Retinal pigment epithelial cell (primary cell): ENCODE measurements around the gene ENTPD6.

ENCODE experiments used
- DNase-seq: peaks from one replicate; pipeline ENCODE4 v3.0.0-alpha.2; 2010; ENCODE audit warnings: low read depth
- H3K4me3 ChIP-seq: 2 replicates; pipeline ENCODE4 v1.5.1; 2011; ENCODE audit warnings: mild to moderate bottlenecking, low read length, control low read depth, moderate library complexity
- TF ChIP-seq, protein P1 (sequence below): conservative IDR thresholded peaks from 2 replicates; pipeline ENCODE4 v1.5.1; 2011; ENCODE audit warnings: low read depth, low read length, control low read depth, inconsistent platforms

Gene ENTPD6

DNA sequence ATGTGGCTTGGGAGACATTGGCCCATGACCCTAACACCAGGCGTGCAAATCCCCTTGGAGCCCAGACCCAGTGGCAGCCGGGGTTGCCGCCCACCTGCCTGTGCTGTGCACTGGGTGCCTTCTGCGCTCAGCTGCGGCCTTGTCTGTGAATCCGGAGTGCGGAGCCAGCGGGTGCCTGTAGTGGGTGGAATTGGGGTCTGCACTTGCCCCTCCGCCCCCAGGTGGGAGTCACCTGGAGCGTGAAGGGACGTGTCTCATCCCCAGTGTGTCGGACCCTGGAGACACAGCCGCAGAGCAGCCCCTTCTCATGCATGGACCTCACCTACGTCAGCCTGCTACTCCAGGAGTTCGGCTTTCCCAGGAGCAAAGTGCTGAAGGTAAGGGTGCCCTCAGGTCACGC, 29.4 kb downstream of the ENTPD6 start:
- no peak overlapping the region for H3K4me3 ChIP-seq
- no peak for DNase-seq
- TF ChIP-seq, protein P1, sequence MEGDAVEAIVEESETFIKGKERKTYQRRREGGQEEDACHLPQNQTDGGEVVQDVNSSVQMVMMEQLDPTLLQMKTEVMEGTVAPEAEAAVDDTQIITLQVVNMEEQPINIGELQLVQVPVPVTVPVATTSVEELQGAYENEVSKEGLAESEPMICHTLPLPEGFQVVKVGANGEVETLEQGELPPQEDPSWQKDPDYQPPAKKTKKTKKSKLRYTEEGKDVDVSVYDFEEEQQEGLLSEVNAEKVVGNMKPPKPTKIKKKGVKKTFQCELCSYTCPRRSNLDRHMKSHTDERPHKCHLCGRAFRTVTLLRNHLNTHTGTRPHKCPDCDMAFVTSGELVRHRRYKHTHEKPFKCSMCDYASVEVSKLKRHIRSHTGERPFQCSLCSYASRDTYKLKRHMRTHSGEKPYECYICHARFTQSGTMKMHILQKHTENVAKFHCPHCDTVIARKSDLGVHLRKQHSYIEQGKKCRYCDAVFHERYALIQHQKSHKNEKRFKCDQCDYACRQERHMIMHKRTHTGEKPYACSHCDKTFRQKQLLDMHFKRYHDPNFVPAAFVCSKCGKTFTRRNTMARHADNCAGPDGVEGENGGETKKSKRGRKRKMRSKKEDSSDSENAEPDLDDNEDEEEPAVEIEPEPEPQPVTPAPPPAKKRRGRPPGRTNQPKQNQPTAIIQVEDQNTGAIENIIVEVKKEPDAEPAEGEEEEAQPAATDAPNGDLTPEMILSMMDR, result no peak

DNA sequence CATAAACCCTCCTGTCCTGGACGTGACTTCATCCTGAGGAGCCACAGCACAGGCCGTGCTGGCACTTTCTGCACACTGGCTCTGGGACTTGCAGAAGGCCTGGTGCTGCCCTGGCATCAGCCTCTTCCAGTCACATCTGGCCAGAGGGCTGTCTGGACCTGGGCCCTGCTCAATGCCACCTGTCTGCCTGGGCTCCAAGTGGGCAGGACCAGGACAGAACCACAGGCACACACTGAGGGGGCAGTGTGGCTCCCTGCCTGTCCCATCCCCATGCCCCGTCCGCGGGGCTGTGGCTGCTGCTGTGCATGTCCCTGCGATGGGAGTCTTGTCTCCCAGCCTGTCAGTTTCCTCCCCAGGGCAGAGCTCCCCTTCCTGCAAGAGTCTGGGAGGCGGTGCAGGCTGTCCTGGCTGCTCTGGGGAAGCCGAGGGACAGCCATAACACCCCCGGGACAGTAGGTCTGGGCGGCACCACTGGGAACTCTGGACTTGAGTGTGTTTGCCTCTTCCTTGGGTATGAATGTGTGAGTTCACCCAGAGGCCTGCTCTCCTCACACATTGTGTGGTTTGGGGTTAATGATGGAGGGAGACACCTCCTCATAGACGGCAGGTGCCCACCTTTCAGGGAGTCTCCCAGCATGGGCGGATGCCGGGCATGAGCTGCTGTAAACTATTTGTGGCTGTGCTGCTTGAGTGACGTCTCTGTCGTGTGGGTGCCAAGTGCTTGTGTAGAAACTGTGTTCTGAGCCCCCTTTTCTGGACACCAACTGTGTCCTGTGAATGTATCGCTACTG, 30.3 kb downstream of the ENTPD6 start:
- TF ChIP-seq, protein P1, result no peak
- DNase-seq, result no peak
- H3K4me3 ChIP-seq, result no peak overlapping the region

DNA sequence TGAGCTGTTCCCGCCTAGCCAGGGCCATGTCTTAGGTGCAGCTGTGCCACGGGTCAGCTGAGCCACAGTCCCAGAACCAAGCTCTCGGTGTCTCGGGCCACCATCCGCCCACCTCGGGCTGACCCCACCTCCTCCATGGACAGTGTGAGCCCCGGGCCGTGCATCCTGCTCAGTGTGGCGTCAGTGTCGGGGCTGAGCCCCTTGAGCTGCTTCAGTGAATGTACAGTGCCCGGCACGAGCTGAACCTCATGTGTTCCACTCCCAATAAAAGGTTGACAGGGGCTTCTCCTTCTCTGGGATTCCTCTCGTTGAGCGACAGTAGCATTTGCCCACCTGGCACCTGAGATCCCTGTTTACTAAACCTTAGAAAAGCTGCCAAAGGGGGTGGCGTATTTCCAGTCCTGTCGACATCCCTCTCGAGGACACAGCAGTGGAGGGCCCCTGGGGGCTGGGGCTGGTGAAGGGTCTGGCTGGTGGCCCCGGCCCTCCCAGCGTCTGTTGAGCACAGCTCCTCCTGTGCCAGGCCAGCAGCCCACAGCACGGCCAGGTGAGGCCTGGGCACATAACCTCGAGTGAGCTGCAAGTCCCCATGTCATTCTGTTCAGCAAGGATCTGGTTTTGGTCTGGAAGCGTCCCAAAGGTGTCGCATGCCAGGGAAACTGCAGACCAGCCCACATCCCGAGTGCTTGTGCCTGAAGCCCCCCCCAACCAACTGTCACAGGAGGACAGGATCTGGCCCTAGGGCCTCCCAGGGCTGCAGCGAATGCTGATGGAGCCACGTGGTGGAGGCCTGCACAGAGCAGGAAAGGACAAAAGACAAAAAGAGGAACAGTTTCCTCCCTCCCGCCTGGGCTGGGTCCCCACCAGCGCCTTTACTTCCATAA, 31.2 kb downstream of the ENTPD6 start:
- no peak for DNase-seq
- no peak overlapping the region for H3K4me3 ChIP-seq
- TF ChIP-seq, protein P1, result no peak

- H3K4me3 ChIP-seq, result no peak overlapping the region
- no peak for DNase-seq
- TF ChIP-seq, protein P1, result no peak
Observed at GRCh38 chr20:25227317-25227831, 31.9 kb downstream of the ENTPD6 start.

DNA sequence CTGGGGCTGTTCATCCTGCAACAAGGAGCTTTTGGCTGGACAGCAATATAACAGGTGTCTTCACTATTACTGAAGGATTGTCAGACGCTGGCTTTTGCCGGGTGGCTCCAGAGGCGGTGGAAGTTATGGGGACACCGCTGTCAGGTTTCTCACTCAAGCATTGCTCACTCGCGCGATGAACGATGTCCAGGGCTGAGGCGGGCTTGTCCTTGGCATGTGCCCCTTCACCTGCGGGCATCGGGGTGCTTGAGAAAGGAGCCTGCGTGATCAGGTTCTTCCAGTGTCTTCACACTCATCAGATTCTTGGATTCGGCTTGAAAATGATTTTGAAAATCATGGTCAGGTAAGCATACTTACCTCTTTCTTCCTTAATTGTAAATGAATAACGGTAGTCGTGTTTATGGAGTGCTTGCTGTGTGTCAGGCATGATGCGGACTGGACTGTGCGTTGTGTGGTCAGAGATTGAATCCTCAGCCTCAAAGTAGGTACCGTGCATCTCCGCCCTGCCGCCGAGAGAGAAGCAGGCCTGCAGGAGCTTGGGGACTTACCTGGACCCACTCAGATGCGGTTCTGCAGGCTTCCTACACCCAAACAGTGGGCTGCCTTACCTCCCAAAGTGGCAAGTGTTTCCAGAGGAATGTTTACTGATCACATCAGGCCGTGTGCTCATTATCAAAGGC, 34.1 kb downstream of the ENTPD6 start:
- TF ChIP-seq, protein P1, result no peak
- DNase-seq, result no peak
- no peak overlapping the region for H3K4me3 ChIP-seq

- no peak for DNase-seq
- no peak overlapping the region for H3K4me3 ChIP-seq
- TF ChIP-seq, protein P1, result no peak
Observed at GRCh38 chr20:25230166-25230831, 34.8 kb downstream of the ENTPD6 start.
